Measurements from ENCODE around the gene PTPRE. TPM values are rescaled to one million over a fixed set of nuclear protein-coding genes. Genes with fewer than 3 reads are reported as not detected.
A peak's percentile ranks its signal among the peaks of the same experiment; 100 is the strongest.

Gene PTPRE
- total RNA-seq, 2 donors from 2014 or later = 11.3 to 23.5 TPM

GRCh38 chr10:128068398-128069285, 161.7 kb downstream of the PTPRE start:
- Histone ChIP-seq H3K9me3 (no peaks in the 10 kb centered on the region), H3K4me3 (no peak overlapping the region), H3K27me3 (no peaks in the 10 kb centered on the region), H3K36me3 (peaks cover 73% of the 10 kb centered on the region), H3K4me1 (peaks cover 0 to 10% of the 10 kb centered on the region in 2 donors), H3K27ac (no peak overlapping the region)
- no peak for TF ChIP-seq CTCF (IDR thresholded peaks at IDR 0.05)
- DNase-seq (ENCODE audit: low spot score) = no peak

GRCh38 chr10:128069351-128070051, 162.6 kb downstream of the PTPRE start:
- Histone ChIP-seq H3K4me1 (peaks cover 0 to 6% of the 10 kb centered on the region in 2 donors), H3K9me3 (no peaks in the 10 kb centered on the region), H3K36me3 (peaks cover 81% of the 10 kb centered on the region), H3K27ac (no peak overlapping the region), H3K4me3 (no peak overlapping the region), H3K27me3 (no peaks in the 10 kb centered on the region)
- DNase-seq (ENCODE audit: low spot score) = no peak
- peak; percentile 59 to 86 for TF ChIP-seq CTCF (IDR thresholded peaks at IDR 0.05)

GRCh38 chr10:128070161-128070560, 163.3 kb downstream of the PTPRE start:
- peaks cover 88% of the 10 kb centered on the region for H3K36me3 ChIP-seq
- H3K27ac ChIP-seq = no peak overlapping the region
- no peak overlapping the region for H3K4me3 ChIP-seq
- no peaks in the 10 kb centered on the region for H3K9me3 ChIP-seq
- H3K27me3 ChIP-seq = no peaks in the 10 kb centered on the region
- TF ChIP-seq CTCF (IDR thresholded peaks at IDR 0.05) = no peak
- peaks cover 0 to 2% of the 10 kb centered on the region in 2 donors for H3K4me1 ChIP-seq
- no peak for DNase-seq (ENCODE audit: low spot score)

- no peaks in the 10 kb centered on the region for H3K27me3 ChIP-seq
- H3K36me3 ChIP-seq = peaks cover 83% of the 10 kb centered on the region
- H3K27ac ChIP-seq = no peak overlapping the region
- no peaks in the 10 kb centered on the region for H3K9me3 ChIP-seq
- no peak overlapping the region for H3K4me3 ChIP-seq
- no peak for DNase-seq (ENCODE audit: low spot score)
- TF ChIP-seq CTCF (IDR thresholded peaks at IDR 0.05) = no peak
- no peaks in the 10 kb centered on the region for H3K4me1 ChIP-seq
These were observed 164.0 kb downstream of the PTPRE start for GRCh38 chr10:128070721-128071416.

- H3K27me3 ChIP-seq = no peaks in the 10 kb centered on the region
- H3K4me1 ChIP-seq = no peaks in the 10 kb centered on the region
- no peaks in the 10 kb centered on the region for H3K9me3 ChIP-seq
- DNase-seq (ENCODE audit: low spot score) = no peak
- TF ChIP-seq CTCF (IDR thresholded peaks at IDR 0.05) = no peak
- H3K36me3 ChIP-seq = peaks cover 81% of the 10 kb centered on the region
- no peak overlapping the region for H3K27ac ChIP-seq
- H3K4me3 ChIP-seq = no peak overlapping the region
These were observed 164.5 kb downstream of the PTPRE start for GRCh38 chr10:128071417-128071782.

All from right atrium auricular region (tissue), 2 donors.